CD4-positive, alpha-beta T cell treated with Interleukin-1 beta for 1 hour (primary cell): ENCODE data around the gene MAP6D1.
"Not testable (repeated sequence)": the region's sequence is repeated elsewhere in the genome, so short reads cannot be mapped to it uniquely, and the experiment has no call there.

ENCODE experiments used
- DNase-seq, 2 donors: peaks; one replicate each; pipeline ENCODE4 v3.0.0-alpha.2; 2020 to 2022

Gene MAP6D1

DNA sequence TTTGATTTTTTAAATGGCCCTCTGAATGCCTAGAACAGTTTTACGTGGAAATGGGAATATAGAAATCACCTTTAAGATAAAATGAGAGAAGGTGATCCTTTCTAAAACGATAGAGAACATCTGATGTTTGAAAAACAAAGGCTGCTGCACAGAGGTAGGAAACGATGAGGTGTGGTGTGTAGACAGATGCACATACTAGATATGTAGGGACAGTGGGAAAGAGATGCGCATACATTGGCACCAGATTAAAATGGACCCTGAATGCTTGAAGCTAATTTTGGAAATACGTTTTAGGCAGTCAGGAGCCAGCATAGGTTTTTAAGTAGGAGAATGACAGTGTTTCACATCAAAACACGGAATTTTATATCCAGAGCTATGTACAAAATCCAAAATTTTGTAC, 29.0 kb downstream of the MAP6D1 start:
- no peak for DNase-seq

DNA sequence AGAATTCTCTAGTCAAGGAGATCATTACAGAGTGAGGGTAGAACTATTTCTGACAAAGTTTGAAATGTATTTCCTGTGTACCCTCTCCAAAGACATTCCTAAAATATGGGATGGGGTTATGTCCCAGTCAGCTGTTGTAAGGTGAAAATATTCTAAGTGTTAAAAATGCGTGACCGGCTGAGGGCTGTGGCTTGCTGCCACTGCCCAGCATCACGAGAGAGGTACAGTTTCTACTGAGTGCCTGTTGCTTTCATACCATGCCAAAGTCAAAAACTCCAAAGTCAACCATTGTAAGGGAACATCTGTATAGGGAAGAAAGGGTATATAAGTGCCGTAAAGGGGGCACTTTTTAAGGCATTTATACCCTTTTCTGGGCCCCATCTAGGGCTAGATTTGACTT, 30.9 kb downstream of the MAP6D1 start:
- no peak for DNase-seq

DNA sequence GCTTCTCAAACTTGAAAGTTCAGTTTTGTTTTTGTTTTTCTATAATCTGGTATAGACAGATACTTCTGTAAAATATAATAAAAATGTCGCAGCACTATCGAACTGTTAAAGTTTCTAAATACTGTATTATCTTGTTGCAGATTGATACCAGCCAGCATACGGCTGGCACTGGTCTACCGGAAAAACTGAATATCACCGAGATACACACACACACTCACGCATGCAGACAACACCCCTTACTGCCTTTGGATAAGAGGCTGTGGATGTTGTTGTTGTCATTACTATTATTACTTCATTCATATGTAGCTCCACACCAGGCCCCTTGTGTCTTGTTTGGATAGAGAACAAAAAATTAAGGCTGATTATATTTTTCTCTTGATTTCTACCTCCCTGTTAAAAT, 32.4 kb downstream of the MAP6D1 start:
- DNase-seq = no peak

DNA sequence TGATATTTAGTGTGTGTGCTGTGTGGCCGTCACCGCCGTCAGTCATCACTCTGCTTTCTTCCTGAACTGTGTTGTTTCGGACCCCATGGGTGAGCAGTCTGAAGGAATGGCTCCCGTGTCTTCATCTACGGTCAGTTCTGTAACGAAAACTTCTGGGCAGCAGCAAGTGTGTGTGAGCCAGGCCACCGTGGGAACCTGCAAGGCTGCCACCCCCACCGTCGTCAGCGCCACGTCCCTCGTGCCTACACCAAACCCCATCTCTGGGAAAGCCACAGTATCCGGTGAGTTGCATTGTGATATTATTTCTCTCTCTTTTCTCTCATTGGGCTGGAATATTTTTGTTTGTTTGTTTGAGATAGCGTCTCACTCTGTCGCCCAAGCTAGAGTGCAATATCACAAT, 34.7 kb downstream of the MAP6D1 start:
- no peak for DNase-seq

DNA sequence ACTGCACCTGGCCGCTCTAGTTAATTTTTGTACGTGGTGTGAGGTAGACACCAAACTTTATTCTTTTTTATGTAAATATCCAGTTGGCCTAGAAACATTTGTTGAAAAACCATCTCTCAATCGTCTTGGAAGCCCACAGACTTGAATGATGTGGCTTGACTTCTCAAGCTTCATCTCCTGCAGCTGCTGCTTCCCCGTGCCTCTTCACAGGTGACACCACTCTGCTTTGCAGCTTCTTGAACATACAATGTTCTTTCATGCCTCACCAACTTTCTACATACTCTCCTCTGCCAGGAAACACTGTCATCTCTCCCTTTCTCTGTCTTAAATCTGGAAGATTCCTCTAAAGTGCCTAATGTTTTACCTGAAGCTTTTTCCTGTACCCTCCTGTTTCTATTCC, 35.6 kb downstream of the MAP6D1 start:
- no peak for DNase-seq

DNA sequence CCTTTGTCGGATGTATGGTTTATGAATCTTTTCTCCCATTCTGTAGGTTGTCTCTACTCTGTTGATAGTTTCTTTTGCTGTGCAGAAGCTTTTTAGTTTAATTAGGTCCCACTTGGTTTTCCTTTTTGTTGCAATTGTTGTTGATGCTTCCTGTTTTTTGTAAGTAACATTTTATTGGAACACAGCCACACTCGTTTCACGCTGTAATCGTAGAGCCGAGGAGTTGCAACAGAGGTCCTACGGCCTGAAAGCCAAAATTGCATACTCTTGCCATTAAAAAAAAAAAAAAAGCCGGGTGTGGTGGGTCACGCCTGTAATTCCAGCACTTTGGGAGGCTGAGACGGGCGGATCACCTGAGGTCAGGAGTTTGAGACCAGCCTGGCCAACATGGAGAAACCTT, 40.9 kb downstream of the MAP6D1 start:
- peak in 1 of 2 donors; percentile 12 for DNase-seq

DNA sequence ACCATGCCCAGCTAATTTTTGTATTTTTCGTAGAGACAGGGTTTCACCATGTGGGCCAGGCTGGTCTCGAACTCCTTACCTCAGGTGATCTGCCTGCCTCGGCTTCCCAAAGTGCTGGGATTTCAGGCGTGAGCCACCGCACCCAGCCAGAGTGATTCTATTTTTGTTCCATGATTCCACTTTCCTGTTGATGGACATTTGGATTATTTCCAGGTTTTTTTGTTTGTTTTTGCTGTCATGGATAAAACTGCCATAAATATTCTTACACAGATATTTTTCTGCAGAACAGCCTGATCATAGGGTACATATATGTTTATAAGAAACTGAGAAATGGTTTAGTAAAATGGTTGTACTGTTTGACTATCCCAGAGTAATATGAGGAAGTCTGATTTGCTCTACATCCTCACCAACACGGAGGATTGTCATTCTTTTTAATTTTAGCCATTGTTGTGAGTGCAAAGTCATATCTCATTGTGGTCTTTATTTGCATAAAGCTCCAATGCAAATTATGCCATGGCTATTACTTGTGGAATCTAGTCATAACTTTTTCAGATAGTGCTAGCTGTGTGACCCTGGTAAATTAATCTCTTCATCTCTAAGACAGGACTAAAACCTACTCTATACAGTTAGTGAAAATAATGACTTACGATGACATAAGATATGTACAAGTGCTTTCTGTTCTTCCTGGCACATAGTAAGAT, 42.7 kb downstream of the MAP6D1 start:
- no peak for DNase-seq

DNA sequence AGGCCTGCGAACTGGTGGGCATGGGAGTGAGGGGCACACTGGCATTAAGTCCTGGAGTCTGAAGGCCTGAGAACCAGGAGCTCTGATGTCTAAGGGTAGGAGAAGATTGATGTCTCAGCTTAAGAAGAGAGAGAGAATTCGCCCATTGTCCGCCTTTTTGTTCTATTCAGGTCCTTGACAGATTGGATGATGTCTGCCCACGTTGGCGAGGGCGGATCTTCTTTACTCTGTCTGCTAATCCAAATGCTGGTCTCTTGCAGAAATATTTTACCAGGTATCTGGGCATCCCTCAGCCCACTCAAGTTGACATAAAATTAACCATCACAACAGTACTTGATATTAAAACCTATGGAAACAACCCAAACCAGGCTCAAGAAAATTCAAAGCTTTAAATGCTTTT, 44.1 kb downstream of the MAP6D1 start:
- DNase-seq = no peak

DNA sequence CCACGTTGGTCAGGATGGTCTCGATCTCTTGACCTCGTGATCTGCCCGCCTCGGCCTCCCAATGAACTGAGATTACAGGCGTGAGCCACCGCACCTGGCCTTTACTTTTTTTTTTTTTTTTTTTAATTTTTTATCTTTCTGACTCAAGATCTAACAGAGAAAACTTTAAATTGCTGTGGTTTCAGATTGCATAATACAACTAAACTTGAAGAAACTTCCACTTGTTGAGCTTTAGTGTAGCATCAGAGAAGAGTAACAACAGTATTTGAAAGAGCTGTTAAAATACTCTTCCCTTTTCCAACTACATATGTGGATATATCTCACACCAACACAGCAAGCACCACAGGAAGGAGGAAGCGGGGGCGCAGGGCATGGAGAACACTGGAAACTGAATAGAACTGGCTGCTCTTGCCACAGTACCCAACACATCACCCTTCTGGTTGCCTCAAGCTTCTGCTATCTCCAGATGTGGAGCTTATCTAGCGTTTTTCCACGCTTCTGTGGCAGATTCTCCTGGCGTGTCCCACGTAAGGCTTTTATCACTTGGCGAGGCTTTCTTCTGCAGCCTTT, 45.4 kb downstream of the MAP6D1 start:
- no peak for DNase-seq

DNA sequence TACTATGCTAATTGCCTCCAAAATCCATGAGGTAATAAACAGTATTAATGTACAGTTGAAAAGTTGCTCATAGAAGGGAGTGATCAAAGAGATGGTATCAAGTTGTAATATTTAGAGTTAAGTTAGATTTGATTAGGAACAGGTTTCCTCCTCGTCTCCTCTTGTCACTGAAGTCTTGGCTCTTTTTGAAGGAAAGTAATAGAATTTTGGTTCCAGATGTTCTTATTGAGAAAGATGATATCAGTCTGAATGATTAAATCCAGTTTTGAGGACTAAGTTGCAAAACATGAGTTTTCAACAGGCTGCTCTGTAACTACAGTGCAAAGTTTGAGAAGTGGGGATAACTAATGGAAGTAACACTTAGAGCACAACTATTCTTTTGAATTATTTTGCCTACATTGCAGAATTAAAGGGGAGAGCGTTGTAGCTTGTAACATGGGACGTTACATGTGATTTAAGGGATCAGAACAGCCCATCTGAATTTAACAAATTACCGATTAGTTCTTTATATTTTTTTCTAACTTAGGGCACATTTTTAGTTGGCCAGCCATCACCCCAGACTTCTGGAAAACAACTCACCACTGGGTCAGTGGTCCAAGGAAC, 48.3 kb downstream of the MAP6D1 start:
- no peak for DNase-seq

DNA sequence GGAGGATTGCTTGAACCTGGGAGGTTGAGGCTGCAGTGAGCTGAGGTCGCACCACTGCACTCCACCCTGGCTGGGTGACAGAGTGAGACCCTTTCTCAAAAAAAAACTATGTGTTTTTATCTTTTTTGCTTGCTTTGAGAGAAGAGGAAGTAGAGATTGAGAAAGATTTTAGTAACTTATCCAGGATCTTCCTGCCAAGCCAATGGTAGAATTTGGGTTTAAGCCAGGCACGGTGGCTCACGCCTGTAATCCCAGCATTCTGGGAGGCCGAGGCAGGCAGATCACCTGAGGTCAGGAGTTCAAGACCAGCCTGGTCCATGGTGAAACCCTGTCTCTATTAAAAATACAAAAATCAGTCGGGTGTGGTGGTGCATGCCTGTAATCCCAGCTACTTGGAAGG, 48.9 kb downstream of the MAP6D1 start:
- not testable (repeated sequence) for DNase-seq

DNA sequence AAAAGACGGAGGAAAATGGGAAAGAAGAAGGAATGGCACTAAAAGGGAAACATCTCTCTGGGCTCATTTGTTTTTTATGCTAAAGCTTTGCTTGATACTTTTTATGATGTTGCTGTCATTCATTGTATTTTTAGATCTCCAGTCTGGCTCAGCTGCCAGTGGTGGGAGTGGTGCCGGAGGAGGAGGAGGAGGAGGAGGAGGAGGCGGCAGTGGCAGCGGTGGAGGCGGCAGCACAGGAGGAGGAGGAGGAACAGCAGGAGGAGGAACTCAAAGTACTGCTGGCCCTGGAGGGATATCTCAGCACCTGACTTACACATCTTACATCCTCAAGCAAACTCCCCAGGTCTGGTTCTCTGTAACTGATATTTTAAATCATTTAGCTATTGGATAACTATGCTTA, 49.6 kb downstream of the MAP6D1 start:
- DNase-seq = no peak

DNA sequence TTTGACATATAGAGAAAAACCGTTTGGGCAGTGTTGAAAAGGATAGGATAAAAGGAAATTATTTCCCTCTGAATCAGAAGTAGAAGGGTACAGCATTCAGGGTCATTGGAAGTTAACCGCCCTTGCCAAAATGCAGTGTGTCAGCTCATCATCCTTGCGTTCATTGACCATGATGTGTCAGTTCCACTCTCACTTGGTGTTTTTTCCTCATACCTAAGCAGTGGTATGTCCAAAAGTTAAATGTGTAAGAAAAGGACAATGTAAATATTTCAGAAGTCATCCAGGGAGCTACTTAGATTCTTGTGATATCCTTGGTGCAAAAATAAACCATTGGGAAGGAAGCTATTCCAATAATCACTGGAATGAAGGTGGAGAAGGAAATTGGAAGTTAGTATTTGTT, 50.7 kb downstream of the MAP6D1 start:
- DNase-seq = no peak

DNA sequence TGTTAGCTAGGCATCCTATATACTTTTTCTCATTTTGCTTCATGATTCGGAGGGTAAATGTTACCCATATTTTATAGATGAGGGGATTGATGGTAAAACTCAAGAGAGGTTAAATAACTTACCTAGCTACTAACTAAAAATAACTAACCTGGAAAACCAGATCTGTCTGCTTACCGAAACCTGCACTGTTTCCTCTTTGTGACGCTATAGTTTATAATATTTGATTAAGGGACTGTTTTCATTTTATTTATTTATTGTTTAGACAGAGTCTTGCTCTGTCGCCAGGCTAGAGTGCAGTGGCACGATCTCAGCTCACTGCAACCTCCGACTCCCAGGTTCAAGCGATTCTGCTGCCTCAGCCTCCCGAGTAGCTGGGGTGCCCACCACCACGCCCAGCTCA, 55.9 kb downstream of the MAP6D1 start:
- no peak for DNase-seq

DNA sequence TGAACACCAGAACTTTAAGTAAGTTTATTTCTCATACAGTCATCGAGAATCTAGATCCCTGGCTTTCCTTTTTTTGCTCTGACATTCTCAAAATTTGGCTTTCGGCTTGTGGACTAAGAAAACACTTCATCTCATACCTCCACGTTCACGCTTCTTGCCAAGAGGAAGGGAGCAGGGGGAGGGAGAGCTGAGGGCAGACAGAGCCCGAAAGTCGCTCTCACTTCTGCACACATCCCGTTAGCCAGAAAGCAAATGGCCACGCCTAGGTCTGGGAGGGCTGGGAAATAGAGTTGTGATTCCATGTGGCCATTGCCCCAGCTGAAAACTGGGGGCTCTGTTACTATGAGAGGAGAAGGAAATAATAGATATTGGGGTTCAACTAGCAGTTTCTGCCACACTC, 57.3 kb downstream of the MAP6D1 start:
- DNase-seq = no peak

DNA sequence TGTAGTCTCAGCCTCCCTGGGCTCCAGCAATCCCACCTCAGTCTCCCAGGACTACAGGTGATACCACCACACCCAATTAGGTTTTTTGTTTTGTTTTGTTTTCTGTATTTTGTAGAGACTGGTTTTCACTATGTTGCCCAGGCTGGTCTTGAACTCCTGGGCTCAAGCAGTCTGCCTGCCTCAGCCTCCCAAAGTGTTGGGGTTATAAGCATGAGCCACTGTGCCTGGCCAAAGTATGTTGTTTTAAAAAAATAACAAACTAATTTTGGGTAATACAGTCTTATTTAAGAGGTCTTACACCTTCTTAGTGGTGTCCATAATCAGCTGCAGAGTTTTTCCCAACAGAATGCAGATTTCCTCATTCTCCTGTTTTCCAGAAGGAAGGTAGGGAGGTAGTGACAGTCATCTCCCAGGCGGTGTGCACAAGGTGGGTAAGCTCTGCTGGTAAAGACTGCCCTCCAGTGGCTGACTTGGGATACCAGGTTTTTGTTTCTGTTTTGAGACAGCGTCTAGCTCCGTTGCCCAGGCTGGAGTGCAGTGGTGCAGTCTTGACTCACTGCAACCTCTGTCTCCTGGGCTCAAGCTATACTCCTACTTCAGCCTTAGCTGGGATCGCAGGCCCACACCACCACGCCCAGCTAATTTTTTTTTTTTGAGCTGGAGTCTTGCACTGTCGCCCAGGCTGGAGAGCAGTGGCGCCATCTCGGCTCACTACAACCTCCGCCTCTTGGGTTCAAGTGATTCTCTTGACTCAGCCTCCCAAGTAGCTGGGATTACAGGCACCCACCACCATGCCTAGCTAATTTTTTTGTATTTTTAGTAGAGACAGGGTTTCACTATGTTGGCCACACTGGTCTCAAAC, 58.4 kb downstream of the MAP6D1 start:
- peak; percentile 67 to 76 for DNase-seq

DNA sequence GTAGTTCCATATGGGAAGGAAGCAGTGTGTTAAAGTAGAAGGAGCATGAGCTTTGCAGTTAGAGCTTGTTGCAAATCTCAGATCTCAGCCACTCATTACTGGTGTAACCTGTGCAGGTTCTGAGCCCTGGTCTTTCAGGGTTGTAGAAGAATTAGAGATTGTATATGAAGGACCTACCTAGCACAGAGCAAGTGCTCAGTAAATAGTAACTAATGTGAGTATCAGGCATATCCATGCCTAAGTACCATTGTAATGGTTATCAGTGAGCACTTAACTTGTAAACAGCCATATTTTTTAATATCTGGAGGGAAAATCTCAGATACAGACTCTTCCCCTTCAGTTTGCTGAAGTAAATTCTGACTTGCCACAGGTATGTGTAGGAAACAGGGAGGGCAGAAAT, 59.3 kb downstream of the MAP6D1 start:
- no peak for DNase-seq
